Naive thymus-derived CD8-positive, alpha-beta T cell (primary cell): Measurements from ENCODE around the gene TPCN1. TPM values are rescaled to one million over a fixed set of nuclear protein-coding genes. Genes with fewer than 3 reads are reported as not detected.

Experiments used
- ATAC-seq, 2 donors: fragments of 150-1000 bp; cut with Tn5 transposase in 1 of 2; sonication (Bioruptor Pico), chemical (Tn5 transposase) in 1 of 2; 1 replicate in 1 of 2; 2 replicates in 1 of 2; pipeline ENCODE4 v1.10.0; 2021; ENCODE audit warnings: mild to moderate bottlenecking in 2 of 2, moderate library complexity in 2 of 2
- POLR2A ChIA-PET: fragments of 350-600 bp; sonication (Branson Sonifier 250); formaldehyde crosslinking; loops from one replicate; lab custom pipeline; 2021; ENCODE audit warnings: antibody characterized with exemption; lab: Charles Lee
- DNase-seq, 10 donors: peaks; one replicate each; pipeline versions ENCODE4 v3.0.0 to v3.0.0-alpha.2; 2020 to 2022
- H3K27ac Mint-ChIP-seq, 10 donors: one replicate each; pipeline ENCODE4 v1.8.0; 2020 to 2022; ENCODE audit warnings: mild to moderate bottlenecking in 10 of 10, mixed read lengths in 10 of 10, moderate library complexity in 4 of 10, inconsistent platforms in 1 of 10
- H3K27me3 Mint-ChIP-seq, 5 donors: one replicate each; pipeline ENCODE4 v1.8.0; 2021 to 2022; ENCODE audit warnings: mixed read lengths in 5 of 5
- H3K36me3 Mint-ChIP-seq, 3 donors: one replicate each; pipeline ENCODE4 v1.8.0; 2020 to 2022; ENCODE audit warnings: mixed read lengths in 3 of 3, mild to moderate bottlenecking in 2 of 3, inconsistent platforms in 1 of 3
- H3K4me1 Mint-ChIP-seq, 4 donors: one replicate each; pipeline ENCODE4 v1.8.0; 2021 to 2022; ENCODE audit warnings: mixed read lengths in 4 of 4
- H3K4me3 Mint-ChIP-seq, 10 donors: one replicate each; pipeline ENCODE4 v1.8.0; 2020 to 2022; ENCODE audit warnings: mild to moderate bottlenecking in 10 of 10, mixed read lengths in 10 of 10, moderate library complexity in 6 of 10, inconsistent platforms in 1 of 10
- H3K9me3 Mint-ChIP-seq, 9 donors: one replicate each; pipeline ENCODE4 v1.8.0; 2020 to 2022; ENCODE audit warnings: mixed read lengths in 9 of 9, mild to moderate bottlenecking in 3 of 9, inconsistent platforms in 1 of 9, moderate library complexity in 1 of 9
- polyA plus RNA-seq, 3 donors: library from polyadenylated mRNA; unstranded; fragments of 300-500 nt; fragmentation: Illumina TruSeq; gene quantifications; one replicate each; pipeline ENCODE4 v1.2.3, GENCODE V29; 2021
- total RNA-seq, 8 experiments: library from RNA in 2 of 8; stranded (reverse) in 2 of 8; gene quantifications; one replicate each; pipeline ENCODE4 v1.2.3 and lab custom pipeline; 2021 to 2026

TPCN1 gene
- total and polyA plus RNA-seq, 5 experiments from 2014 or later: 6.7 to 83.0 (median 16.5) TPM

- ATAC-seq: no peak
- Mint-ChIP-seq H3K36me3 (peaks cover 7 to 94% (median 33%) of the 10 kb centered on the region in 3 donors), H3K9me3 (no peaks in the 10 kb centered on the region), H3K27ac (peak overlapping the region in 1 of 10 donors; percentile 8), H3K4me1 (peaks cover 0 to 7% (median 5%) of the 10 kb centered on the region in 4 donors), H3K4me3 (no peak overlapping the region), H3K27me3 (no peaks in the 10 kb centered on the region)
- POLR2A ChIA-PET: no interaction called here
- no peak for DNase-seq
Observed at GRCh38 chr12:113317122-113317521, 95.9 kb downstream of the TPCN1 start.

- Mint-ChIP-seq H3K4me1 (peaks cover 3 to 17% (median 7%) of the 10 kb centered on the region in 4 donors), H3K9me3 (peaks cover 0 to 3% (median 0%) of the 10 kb centered on the region in 9 donors), H3K36me3 (peaks cover 7 to 94% (median 41%) of the 10 kb centered on the region in 3 donors), H3K27me3 (no peaks in the 10 kb centered on the region), H3K4me3 (no peak overlapping the region), H3K27ac (peak overlapping the region in 1 of 10 donors; percentile 24)
- DNase-seq (no peak), ATAC-seq (no peak)
- POLR2A ChIA-PET: no interaction called here
Observed at GRCh38 chr12:113318046-113318656, 96.9 kb downstream of the TPCN1 start.

GRCh38 chr12:113318900-113319628 is 97.8 kb downstream of the TPCN1 start:
- POLR2A ChIA-PET: interaction anchor here (0.6 kb wide), 1 partner anchor 13 kb away, joined by 8 read pairs; no protein-coding TSS in a partner anchor
- no peaks in the 10 kb centered on the region for H3K27me3 Mint-ChIP-seq
- no peak overlapping the region for H3K4me3 Mint-ChIP-seq
- peaks cover 7 to 18% (median 10%) of the 10 kb centered on the region in 4 donors for H3K4me1 Mint-ChIP-seq
- peaks cover 0 to 3% (median 0%) of the 10 kb centered on the region in 9 donors for H3K9me3 Mint-ChIP-seq
- ATAC-seq (no peak), DNase-seq (no peak)
- peak overlapping the region in 2 of 10 donors; percentile 62 to 73 for H3K27ac Mint-ChIP-seq
- H3K36me3 Mint-ChIP-seq: peaks cover 7 to 96% (median 40%) of the 10 kb centered on the region in 3 donors

GRCh38 chr12:113320401-113320800 is 99.1 kb downstream of the TPCN1 start:
- peaks cover 0 to 3% (median 0%) of the 10 kb centered on the region in 9 donors for H3K9me3 Mint-ChIP-seq
- no peak overlapping the region for H3K27ac Mint-ChIP-seq
- no peak overlapping the region for H3K4me3 Mint-ChIP-seq
- POLR2A ChIA-PET: interaction anchor here (0.5 kb wide), 1 partner anchor 53 kb away, joined by 4 read pairs; no protein-coding TSS in a partner anchor
- DNase-seq (no peak), ATAC-seq (no peak)
- H3K27me3 Mint-ChIP-seq: no peaks in the 10 kb centered on the region
- H3K36me3 Mint-ChIP-seq: peaks cover 7 to 92% (median 38%) of the 10 kb centered on the region in 3 donors
- peaks cover 7 to 24% (median 14%) of the 10 kb centered on the region in 4 donors for H3K4me1 Mint-ChIP-seq

- no peak for ATAC-seq
- peak overlapping the region in 6 of 10 donors; percentile 20 to 74 (median 38) for H3K27ac Mint-ChIP-seq
- peaks cover 9 to 32% (median 24%) of the 10 kb centered on the region in 4 donors for H3K4me1 Mint-ChIP-seq
- H3K27me3 Mint-ChIP-seq: no peaks in the 10 kb centered on the region
- peaks cover 0 to 3% (median 0%) of the 10 kb centered on the region in 9 donors for H3K9me3 Mint-ChIP-seq
- no peak overlapping the region for H3K4me3 Mint-ChIP-seq
- POLR2A ChIA-PET: no interaction called here
- peaks cover 7 to 89% (median 38%) of the 10 kb centered on the region in 3 donors for H3K36me3 Mint-ChIP-seq
- no peak for DNase-seq
Observed at GRCh38 chr12:113322343-113322742, 101.1 kb downstream of the TPCN1 start.

GRCh38 chr12:113325916-113326315 is 104.7 kb downstream of the TPCN1 start:
- no peak overlapping the region for H3K4me3 Mint-ChIP-seq
- H3K27me3 Mint-ChIP-seq: no peaks in the 10 kb centered on the region
- peaks cover 15 to 56% (median 48%) of the 10 kb centered on the region in 4 donors for H3K4me1 Mint-ChIP-seq
- H3K36me3 Mint-ChIP-seq: peaks cover 0 to 80% (median 24%) of the 10 kb centered on the region in 3 donors
- DNase-seq: no peak
- H3K9me3 Mint-ChIP-seq: peaks cover 0 to 3% (median 0%) of the 10 kb centered on the region in 9 donors
- ATAC-seq: no peak
- peak overlapping the region in 3 of 10 donors; percentile 20 to 80 (median 21) for H3K27ac Mint-ChIP-seq
- POLR2A ChIA-PET: no interaction called here

- Mint-ChIP-seq H3K36me3 (peaks cover 0 to 82% (median 26%) of the 10 kb centered on the region in 3 donors), H3K4me1 (peaks cover 18 to 63% (median 54%) of the 10 kb centered on the region in 4 donors), H3K4me3 (no peak overlapping the region), H3K27me3 (no peaks in the 10 kb centered on the region), H3K9me3 (peaks cover 0 to 3% (median 0%) of the 10 kb centered on the region in 9 donors), H3K27ac (peak overlapping the region in 9 of 10 donors; percentile 6 to 80 (median 60))
- POLR2A ChIA-PET: no interaction called here
- ATAC-seq: no peak
- DNase-seq: no peak
Observed at GRCh38 chr12:113326775-113327395, 105.6 kb downstream of the TPCN1 start.

GRCh38 chr12:113328368-113328889 is 107.2 kb downstream of the TPCN1 start:
- no peak overlapping the region for H3K4me3 Mint-ChIP-seq
- no peaks in the 10 kb centered on the region for H3K9me3 Mint-ChIP-seq
- peak overlapping the region in 9 of 10 donors; percentile 4 to 72 (median 58) for H3K27ac Mint-ChIP-seq
- no peaks in the 10 kb centered on the region for H3K27me3 Mint-ChIP-seq
- POLR2A ChIA-PET: no interaction called here
- ATAC-seq (no peak), DNase-seq (no peak)
- H3K4me1 Mint-ChIP-seq: peaks cover 24 to 73% (median 60%) of the 10 kb centered on the region in 4 donors
- peaks cover 0 to 76% (median 21%) of the 10 kb centered on the region in 3 donors for H3K36me3 Mint-ChIP-seq

GRCh38 chr12:113329022-113329790 is 107.9 kb downstream of the TPCN1 start:
- H3K36me3 Mint-ChIP-seq: peaks cover 0 to 69% (median 21%) of the 10 kb centered on the region in 3 donors
- POLR2A ChIA-PET: no interaction called here
- H3K27ac Mint-ChIP-seq: peak overlapping the region in 7 of 10 donors; percentile 4 to 91 (median 53)
- ATAC-seq (no peak), DNase-seq (no peak)
- H3K4me3 Mint-ChIP-seq: peak overlapping the region in 1 of 10 donors; percentile 22
- H3K9me3 Mint-ChIP-seq: no peaks in the 10 kb centered on the region
- peaks cover 24 to 76% (median 65%) of the 10 kb centered on the region in 4 donors for H3K4me1 Mint-ChIP-seq
- H3K27me3 Mint-ChIP-seq: no peaks in the 10 kb centered on the region

GRCh38 chr12:113329791-113330417 is 108.6 kb downstream of the TPCN1 start:
- H3K4me1 Mint-ChIP-seq: peaks cover 25 to 75% (median 67%) of the 10 kb centered on the region in 4 donors
- DNase-seq: no peak
- H3K36me3 Mint-ChIP-seq: peaks cover 0 to 63% (median 20%) of the 10 kb centered on the region in 3 donors
- no peak for ATAC-seq
- POLR2A ChIA-PET: interaction anchor here (0.5 kb wide), 1 partner anchor 28 kb away, joined by 3 read pairs; no protein-coding TSS in a partner anchor
- no peaks in the 10 kb centered on the region for H3K9me3 Mint-ChIP-seq
- H3K27me3 Mint-ChIP-seq: no peaks in the 10 kb centered on the region
- peak overlapping the region in 7 of 10 donors; percentile 31 to 93 (median 54) for H3K27ac Mint-ChIP-seq
- H3K4me3 Mint-ChIP-seq: peak overlapping the region in 2 of 10 donors; percentile 2 to 31

GRCh38 chr12:113330505-113330904 is 109.2 kb downstream of the TPCN1 start:
- H3K4me3 Mint-ChIP-seq: peak overlapping the region in 3 of 10 donors; percentile 0 to 30 (median 3)
- ATAC-seq: no peak
- peaks cover 0 to 60% (median 18%) of the 10 kb centered on the region in 3 donors for H3K36me3 Mint-ChIP-seq

More at GRCh38 chr12:113330505-113330904, 109.2 kb downstream of the TPCN1 start:
- Mint-ChIP-seq H3K27ac (peak overlapping the region in 4 of 10 donors; percentile 3 to 93 (median 25)), H3K9me3 (no peaks in the 10 kb centered on the region), H3K27me3 (no peaks in the 10 kb centered on the region), H3K4me1 (peaks cover 25 to 72% (median 65%) of the 10 kb centered on the region in 4 donors)
- POLR2A ChIA-PET: interaction anchor here (0.5 kb wide), 1 partner anchor 27 kb away, joined by 3 read pairs; no protein-coding TSS in a partner anchor
- no peak for DNase-seq
